T-helper 2 cell (primary cell): Measurements from ENCODE around the gene TIMM9.
"Not testable (repeated sequence)": the region's sequence is repeated elsewhere in the genome, so short reads cannot be mapped to it uniquely, and the experiment has no call there.

Source experiments
- DNase-seq, 5 experiments: peaks; one replicate each; pipeline versions ENCODE4 v3.0.0 to v3.0.0-alpha.2; 2012 to 2022
- total RNA-seq, 2 donors: gene quantifications; one replicate each; lab custom pipeline; 2026; lab: John Stamatoyannopoulos, UW

TIMM9 gene
- total RNA-seq: 9.0 to 11.1 reads per million in 2 donors

- DNase-seq: peak; percentile 82 to 99 (median 95)
Measured at GRCh38 chr14:58427281-58428117, at the start of gene TIMM9, which contains the start of gene KIAA0586. Gene TIMM9 (minus strand): TSS chr14:58427531. CDS start chr14:58411945, 15,586 bp downstream. Gene KIAA0586 (plus strand): TSS chr14:58427719. CDS start chr14:58428265, 546 bp downstream.

- no peak for DNase-seq
Measured at GRCh38 chr14:58476320-58476719, 49.0 kb upstream of the TIMM9 start.

- DNase-seq: no peak
Measured at GRCh38 chr14:58469309-58469708, 42.0 kb upstream of the TIMM9 start.

- no peak for DNase-seq
Measured at GRCh38 chr14:58467575-58467974, 40.2 kb upstream of the TIMM9 start.

GRCh38 chr14:58466459-58466858 is 39.1 kb upstream of the TIMM9 start:
- DNase-seq: no peak

GRCh38 chr14:58465421-58465820 is 38.1 kb upstream of the TIMM9 start:
- DNase-seq: no peak

- DNase-seq: no peak
Measured at GRCh38 chr14:58464652-58465051, 37.3 kb upstream of the TIMM9 start.

GRCh38 chr14:58463147-58463546 is 35.8 kb upstream of the TIMM9 start:
- DNase-seq: no peak

- no peak for DNase-seq
Measured at GRCh38 chr14:58460772-58461171, 33.4 kb upstream of the TIMM9 start.

GRCh38 chr14:58455593-58456265 is 28.4 kb upstream of the TIMM9 start:
- DNase-seq: no peak

GRCh38 chr14:58444627-58445026 is 17.3 kb upstream of the TIMM9 start:
- no peak for DNase-seq

GRCh38 chr14:58439476-58439875 is 12.1 kb upstream of the TIMM9 start:
- DNase-seq: no peak

- peak in 1 of 5 experiments; percentile 87 for DNase-seq
Measured at GRCh38 chr14:58430156-58430555, 2.8 kb upstream of the TIMM9 start.

- DNase-seq: peak in 1 of 5 experiments; percentile 77
Measured at GRCh38 chr14:58428118-58428683, 870 bp upstream of the TIMM9 start.

GRCh38 chr14:58426670-58427280 is 556 bp downstream of the TIMM9 start:
- DNase-seq: peak in 4 of 5 experiments; percentile 20 to 61 (median 24)

GRCh38 chr14:58416934-58417333 is 10.4 kb downstream of the TIMM9 start:
- DNase-seq: not testable (repeated sequence)

GRCh38 chr14:58415636-58416547 is 11.4 kb downstream of the TIMM9 start:
- DNase-seq: no peak

GRCh38 chr14:58414845-58415244 is 12.5 kb downstream of the TIMM9 start:
- DNase-seq: no peak

GRCh38 chr14:58408681-58409215 is 18.6 kb downstream of the TIMM9 start:
- DNase-seq: no peak

GRCh38 chr14:58401587-58401986 is 25.7 kb downstream of the TIMM9 start:
- DNase-seq: peak in 1 of 5 experiments; percentile 34

GRCh38 chr14:58398895-58399294 is 28.4 kb downstream of the TIMM9 start:
- DNase-seq: no peak

GRCh38 chr14:58398495-58398894 is 28.8 kb downstream of the TIMM9 start:
- no peak for DNase-seq
